ENCODE data around the gene CCDC9.
"Not testable (repeated sequence)": the region's sequence is repeated elsewhere in the genome, so short reads cannot be mapped to it uniquely, and the experiment has no call there.

DNA sequence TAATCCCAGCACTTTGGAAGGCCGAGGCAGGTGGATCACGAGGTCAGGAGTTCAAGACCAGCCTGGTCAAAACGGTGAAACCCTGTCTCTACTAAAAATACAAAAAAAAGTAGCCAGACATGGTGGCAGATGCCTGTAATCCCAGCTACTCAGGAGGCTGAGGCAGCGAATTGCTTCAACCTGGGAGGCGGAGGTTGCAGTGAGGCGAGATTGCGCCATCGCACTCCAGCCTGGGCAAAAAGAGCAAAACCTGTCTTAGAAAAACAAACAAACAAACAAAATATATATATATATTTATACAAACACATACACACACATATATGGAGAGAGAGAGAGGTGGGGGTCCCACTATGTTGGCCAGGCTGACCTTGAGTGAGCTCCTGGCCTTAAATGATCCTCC lies 3.3 kb upstream of the CCDC9 start:
- not testable (repeated sequence) for TF ChIP-seq EZH2 (IDR thresholded peaks at IDR 0.05; ENCODE audit: low read length, unreplicated experiment); CTCF (conservative IDR thresholded peaks at IDR 0.05; ENCODE audit: low read depth, low read length); EZH2phosphoT487 (IDR thresholded peaks at IDR 0.05; ENCODE audit: borderline replicate concordance, low read length)
